ENCODE results near the gene EME2. TPM values are rescaled to one million over a fixed set of nuclear protein-coding genes. Genes with fewer than 3 reads are reported as not detected.

The EME2 gene
- total RNA-seq, 5 donors from 2014 or later (not counting 1 experiment from before 2014, with no cell fraction given): 23.0 to 50.6 (median 34.5) TPM

GRCh38 chr16:1790261-1790610, 17.6 kb downstream of the EME2 start:
- no peaks in the 10 kb centered on the region for H3K9me3 ChIP-seq
- POLR2A ChIA-PET: no interaction called here
- H3K27ac ChIP-seq (ENCODE audit: low read length): no peak overlapping the region
- peak in 1 of 35 experiments; percentile 20 for DNase-seq
- CTCF ChIA-PET: no interaction called here
- no peak for ATAC-seq (replicated peaks in 1 of 4)
- Mint-ChIP-seq H3K27ac (no peak overlapping the region), H3K4me1 (peaks cover 4 to 10% (median 7%) of the 10 kb centered on the region in 3 donors), H3K9me3 (no peaks in the 10 kb centered on the region), H3K27me3 (no peaks in the 10 kb centered on the region), H3K36me3 (peaks cover 5% of the 10 kb centered on the region), H3K4me3 (no peak overlapping the region)
- H3K4me1 ChIP-seq (ENCODE audit: control insufficient read depth in 1 of 2, extremely low read depth in 1 of 2, insufficient read depth in 2 of 2, low read length in 2 of 2): peaks cover 0 to 24% of the 10 kb centered on the region in 2 experiments
- 98% methylated on average over 14 of the region's 15 CpGs for WGBS (ENCODE audit: insufficient coverage)
- H3K36me3 ChIP-seq (ENCODE audit: control insufficient read depth in 2 of 2, extremely low read depth in 1 of 2, insufficient read depth in 1 of 2, low read length in 1 of 2): peaks cover 20 to 48% of the 10 kb centered on the region in 2 donors
- no peaks in the 10 kb centered on the region for H3K27me3 ChIP-seq (replicated peaks in 1 of 2; ENCODE audit: control insufficient read depth in 2 of 2, extremely low read depth in 1 of 2, insufficient read depth in 2 of 2, low read length in 1 of 2)
- H3K4me3 ChIP-seq (ENCODE audit: control insufficient read depth in 1 of 2, extremely low read depth in 1 of 2, low read length in 1 of 2): no peak overlapping the region

GRCh38 chr16:1790611-1791255, 18.1 kb downstream of the EME2 start:
- ATAC-seq (replicated peaks in 1 of 4): no peak
- peaks cover 0 to 19% of the 10 kb centered on the region in 2 experiments for H3K4me1 ChIP-seq (ENCODE audit: control insufficient read depth in 1 of 2, extremely low read depth in 1 of 2, insufficient read depth in 2 of 2, low read length in 2 of 2)
- H3K4me3 ChIP-seq (ENCODE audit: control insufficient read depth in 1 of 2, extremely low read depth in 1 of 2, low read length in 1 of 2): no peak overlapping the region
- WGBS (ENCODE audit: insufficient coverage): 97% methylated on average over 38 of the region's 44 CpGs
- DNase-seq: no peak
- H3K9me3 Mint-ChIP-seq: no peaks in the 10 kb centered on the region
- POLR2A ChIA-PET: no interaction called here
- peaks cover 5% of the 10 kb centered on the region for H3K36me3 Mint-ChIP-seq
- peaks cover 19 to 43% of the 10 kb centered on the region in 2 donors for H3K36me3 ChIP-seq (ENCODE audit: control insufficient read depth in 2 of 2, extremely low read depth in 1 of 2, insufficient read depth in 1 of 2, low read length in 1 of 2)
- no peaks in the 10 kb centered on the region for H3K27me3 Mint-ChIP-seq
- peaks cover 2 to 5% (median 4%) of the 10 kb centered on the region in 3 donors for H3K4me1 Mint-ChIP-seq
- H3K9me3 ChIP-seq: no peaks in the 10 kb centered on the region
- H3K27me3 ChIP-seq (replicated peaks in 1 of 2; ENCODE audit: control insufficient read depth in 2 of 2, extremely low read depth in 1 of 2, insufficient read depth in 2 of 2, low read length in 1 of 2): no peaks in the 10 kb centered on the region
- no peak overlapping the region for H3K4me3 Mint-ChIP-seq
- CTCF ChIA-PET: no interaction called here
- no peak overlapping the region for H3K27ac ChIP-seq (ENCODE audit: low read length)
- no peak overlapping the region for H3K27ac Mint-ChIP-seq

DNA sequence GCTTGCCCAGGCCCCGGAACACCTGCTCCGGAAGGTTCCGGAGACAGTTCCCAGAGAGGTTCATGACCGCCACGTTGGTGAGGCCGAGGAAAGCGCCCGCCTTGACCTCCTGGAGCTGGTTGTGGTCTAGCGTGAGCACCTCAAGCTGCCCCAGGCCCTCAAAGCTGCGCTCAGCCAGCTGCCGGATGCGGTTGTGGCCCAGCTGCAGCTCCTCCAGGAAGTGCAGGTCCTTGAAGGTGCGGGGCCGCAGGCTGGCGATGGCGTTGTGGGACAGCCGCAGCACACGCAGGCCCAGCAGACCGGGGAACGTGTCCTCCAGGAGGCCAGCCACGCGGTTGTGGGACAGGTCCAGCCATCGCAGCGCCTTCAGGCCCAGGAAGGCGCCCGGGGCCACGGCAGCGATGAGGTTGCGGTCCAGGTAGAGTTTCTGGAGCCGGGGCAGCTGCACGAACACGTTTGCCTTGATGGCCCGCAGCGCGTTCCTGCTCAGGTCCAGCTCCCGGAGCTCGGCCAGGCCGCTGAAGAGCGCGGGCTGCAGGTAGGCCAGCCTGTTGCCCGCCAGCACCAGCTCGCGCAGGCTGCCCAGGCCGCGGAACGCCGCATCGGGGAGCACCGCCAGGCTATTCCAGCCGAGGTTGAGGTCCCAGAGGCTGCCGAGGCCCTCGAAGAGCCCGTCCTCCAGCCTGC, 18.8 kb downstream of the EME2 start:
- ChIA-PET POLR2A (no interaction called here), CTCF (no interaction called here)
- WGBS (ENCODE audit: insufficient coverage): 95% methylated on average over 53 of the region's 53 CpGs
- Histone ChIP-seq H3K9me3 (no peaks in the 10 kb centered on the region), H3K4me3 (ENCODE audit: control insufficient read depth in 1 of 2, extremely low read depth in 1 of 2, low read length in 1 of 2) (no peak overlapping the region), H3K27me3 (replicated peaks in 1 of 2; ENCODE audit: control insufficient read depth in 2 of 2, extremely low read depth in 1 of 2, insufficient read depth in 2 of 2, low read length in 1 of 2) (no peaks in the 10 kb centered on the region), H3K27ac (ENCODE audit: low read length) (no peak overlapping the region), H3K4me1 (ENCODE audit: control insufficient read depth in 1 of 2, extremely low read depth in 1 of 2, insufficient read depth in 2 of 2, low read length in 2 of 2) (peaks cover 0 to 13% of the 10 kb centered on the region in 2 experiments), H3K36me3 (ENCODE audit: control insufficient read depth in 2 of 2, extremely low read depth in 1 of 2, insufficient read depth in 1 of 2, low read length in 1 of 2) (peaks cover 19 to 40% of the 10 kb centered on the region in 2 donors)
- no peak for DNase-seq
- no peak overlapping the region for H3K4me3 Mint-ChIP-seq
- H3K36me3 Mint-ChIP-seq: peaks cover 5% of the 10 kb centered on the region
- H3K27me3 Mint-ChIP-seq: no peaks in the 10 kb centered on the region
- no peak for ATAC-seq (replicated peaks in 1 of 4)
- no peak overlapping the region for H3K27ac Mint-ChIP-seq
- H3K9me3 Mint-ChIP-seq: no peaks in the 10 kb centered on the region
- H3K4me1 Mint-ChIP-seq: peaks cover 0 to 4% (median 1%) of the 10 kb centered on the region in 3 donors

DNA sequence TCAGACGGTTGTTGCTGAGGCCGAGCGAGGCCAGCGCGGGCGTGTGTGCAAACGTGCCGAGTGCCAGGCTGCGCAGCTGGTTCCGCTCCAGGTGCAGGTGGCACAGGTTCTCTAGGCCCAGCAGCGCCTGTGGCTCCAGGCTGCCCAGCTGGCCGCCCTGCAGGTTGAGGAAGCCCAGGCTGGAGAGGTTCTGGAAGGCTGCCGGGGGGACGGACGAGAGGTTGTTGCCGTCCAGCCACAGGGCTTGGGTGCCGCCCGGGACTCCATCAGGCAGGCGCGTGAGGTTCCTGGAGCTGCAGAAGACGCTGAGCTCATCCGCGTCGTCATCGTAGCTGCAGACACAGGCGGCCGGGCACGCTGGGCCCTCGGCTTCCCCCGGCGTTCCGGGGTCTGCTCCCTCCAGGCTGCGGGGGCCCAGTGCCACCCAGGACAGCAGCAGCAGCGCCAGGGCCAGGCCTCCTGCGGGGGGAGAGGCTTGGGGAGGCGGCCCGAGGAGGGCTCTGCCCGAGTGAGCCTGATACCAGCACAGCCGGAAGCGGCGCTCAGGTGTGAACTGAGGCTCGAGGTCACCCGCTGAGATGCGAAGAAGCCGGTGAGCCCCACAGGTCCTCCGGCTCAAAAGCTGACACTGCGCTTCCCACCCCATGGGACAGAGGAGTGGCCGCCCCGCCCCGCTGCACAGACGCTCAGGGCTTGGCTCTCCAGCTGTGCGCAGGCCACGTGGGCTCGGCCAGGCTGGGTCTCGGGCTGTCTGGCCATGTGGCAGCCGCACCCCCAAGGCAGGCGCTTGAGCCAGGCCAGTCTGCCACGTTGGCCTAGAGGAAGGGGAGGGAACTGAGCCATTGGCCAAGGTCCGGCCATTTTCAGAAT, 19.6 kb downstream of the EME2 start:
- DNase-seq (no peak), ATAC-seq (replicated peaks in 1 of 4) (no peak)
- CTCF ChIA-PET: no interaction called here
- Mint-ChIP-seq H3K27me3 (no peaks in the 10 kb centered on the region), H3K27ac (no peak overlapping the region), H3K9me3 (no peaks in the 10 kb centered on the region), H3K36me3 (peaks cover 5% of the 10 kb centered on the region), H3K4me3 (no peak overlapping the region), H3K4me1 (peaks cover 0 to 4% (median 1%) of the 10 kb centered on the region in 3 donors)
- Histone ChIP-seq H3K4me1 (ENCODE audit: control insufficient read depth in 1 of 2, extremely low read depth in 1 of 2, insufficient read depth in 2 of 2, low read length in 2 of 2) (peaks cover 0 to 9% of the 10 kb centered on the region in 2 experiments), H3K27ac (ENCODE audit: low read length) (no peak overlapping the region), H3K9me3 (no peaks in the 10 kb centered on the region), H3K36me3 (ENCODE audit: control insufficient read depth in 2 of 2, extremely low read depth in 1 of 2, insufficient read depth in 1 of 2, low read length in 1 of 2) (peaks cover 14 to 32% of the 10 kb centered on the region in 2 donors), H3K4me3 (ENCODE audit: control insufficient read depth in 1 of 2, extremely low read depth in 1 of 2, low read length in 1 of 2) (no peak overlapping the region), H3K27me3 (replicated peaks in 1 of 2; ENCODE audit: control insufficient read depth in 2 of 2, extremely low read depth in 1 of 2, insufficient read depth in 2 of 2, low read length in 1 of 2) (no peaks in the 10 kb centered on the region)
- 96% methylated on average over 54 of the region's 59 CpGs for WGBS (ENCODE audit: insufficient coverage)
- POLR2A ChIA-PET: interaction anchor here in 1 of 2 donors (0.6 kb wide), 1 partner anchor 135 kb away, joined by 5 read pairs; no protein-coding TSS in a partner anchor

DNA sequence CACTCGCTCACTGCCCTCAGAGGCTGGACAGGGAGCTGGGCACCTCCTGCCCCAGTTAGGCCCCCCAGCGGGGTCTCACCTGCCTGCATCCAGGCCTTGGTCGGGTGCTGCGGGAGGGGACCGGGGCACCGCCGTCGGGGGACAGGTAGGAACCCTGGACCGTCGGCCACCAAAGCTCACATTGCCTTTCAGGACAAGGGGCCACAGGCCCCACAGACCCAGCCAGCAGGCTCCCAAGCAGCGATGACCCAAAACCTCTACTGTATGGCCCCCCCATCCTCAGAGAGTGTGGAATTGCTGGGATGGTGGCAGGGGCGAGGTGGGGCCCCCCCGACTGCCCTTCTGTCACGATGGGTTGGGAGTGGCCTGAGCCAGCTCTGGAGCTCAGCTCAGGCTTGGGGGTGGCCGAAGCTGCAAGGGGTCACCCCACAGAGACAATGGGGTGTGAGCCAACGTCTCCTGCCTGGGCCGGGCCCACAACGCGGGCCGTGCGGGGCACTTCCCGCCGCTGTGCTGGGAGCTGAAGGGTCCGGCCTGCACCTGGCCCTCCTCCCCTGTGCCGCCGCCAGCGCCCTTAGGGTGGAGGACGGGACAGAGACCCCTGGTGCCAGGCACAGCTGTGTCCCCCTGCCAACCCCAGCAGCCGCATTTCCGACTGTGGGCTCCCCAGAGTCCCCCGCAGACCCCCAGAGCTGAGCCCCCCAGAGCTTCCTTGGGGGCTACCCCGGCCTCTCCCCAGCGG, 20.4 kb downstream of the EME2 start:
- no peak for ATAC-seq (replicated peaks in 1 of 4)
- H3K27ac Mint-ChIP-seq: no peak overlapping the region
- DNase-seq: no peak
- H3K4me3 Mint-ChIP-seq: no peak overlapping the region
- H3K27me3 Mint-ChIP-seq: no peaks in the 10 kb centered on the region
- Histone ChIP-seq H3K36me3 (ENCODE audit: control insufficient read depth in 2 of 2, extremely low read depth in 1 of 2, insufficient read depth in 1 of 2, low read length in 1 of 2) (peaks cover 12 to 24% of the 10 kb centered on the region in 2 donors), H3K27me3 (replicated peaks in 1 of 2; ENCODE audit: control insufficient read depth in 2 of 2, extremely low read depth in 1 of 2, insufficient read depth in 2 of 2, low read length in 1 of 2) (no peaks in the 10 kb centered on the region), H3K4me3 (ENCODE audit: control insufficient read depth in 1 of 2, extremely low read depth in 1 of 2, low read length in 1 of 2) (no peak overlapping the region), H3K4me1 (ENCODE audit: control insufficient read depth in 1 of 2, extremely low read depth in 1 of 2, insufficient read depth in 2 of 2, low read length in 2 of 2) (peaks cover 0 to 7% of the 10 kb centered on the region in 2 experiments), H3K27ac (ENCODE audit: low read length) (no peak overlapping the region), H3K9me3 (no peaks in the 10 kb centered on the region)
- peaks cover 0 to 4% (median 1%) of the 10 kb centered on the region in 3 donors for H3K4me1 Mint-ChIP-seq
- peaks cover 5% of the 10 kb centered on the region for H3K36me3 Mint-ChIP-seq
- ChIA-PET CTCF (no interaction called here), POLR2A (interaction anchor here in 1 of 2 donors (0.6 kb wide), 1 partner anchor 134 kb away, joined by 5 read pairs; no protein-coding TSS in a partner anchor)
- 96% methylated on average over 32 of the region's 33 CpGs for WGBS (ENCODE audit: insufficient coverage)
- H3K9me3 Mint-ChIP-seq: no peaks in the 10 kb centered on the region
